ENCODE results near the gene SPECC1L.
"Not testable (repeated sequence)": the region's sequence is repeated elsewhere in the genome, so short reads cannot be mapped to it uniquely, and the experiment has no call there.

Gene SPECC1L

DNA sequence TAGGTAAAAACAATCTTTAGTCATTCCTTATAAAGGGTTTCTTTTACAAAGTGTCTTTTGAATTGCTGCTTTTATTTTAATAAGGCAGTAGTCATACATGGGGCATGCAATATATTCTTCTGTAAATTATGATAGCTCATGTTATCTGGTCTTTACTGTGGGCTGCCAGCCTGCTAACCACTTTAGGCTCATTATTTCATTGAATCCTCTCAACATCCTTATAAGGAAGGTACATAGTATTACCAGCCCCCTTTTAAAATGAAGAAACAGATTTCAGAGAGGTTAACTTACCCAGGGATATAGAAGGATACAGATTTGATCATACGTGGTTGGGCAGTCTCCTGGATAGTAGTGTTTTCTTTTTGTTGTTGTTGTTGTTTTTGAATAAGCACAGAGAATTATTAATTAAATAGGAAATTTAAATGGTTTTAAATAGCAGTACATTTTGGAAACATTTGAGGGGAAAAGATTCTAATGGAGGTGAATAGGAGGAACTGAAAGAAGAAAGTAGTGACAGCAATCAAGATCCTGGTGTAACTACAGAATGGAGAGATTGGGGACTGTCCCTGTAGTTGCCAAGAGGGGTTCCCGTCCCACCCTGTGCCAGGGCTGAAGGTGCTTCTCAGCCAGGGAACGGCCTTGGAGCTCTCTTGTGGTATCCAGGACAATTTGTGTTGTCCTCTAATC is 21.0 kb downstream of the SPECC1L start:
- H3K4me3 ChIP-seq (ENCODE audit: insufficient read depth, low read length, poor library complexity, severe bottlenecking): no peak overlapping the region
- no peak overlapping the region for H3K9ac ChIP-seq (ENCODE audit: low read length)

DNA sequence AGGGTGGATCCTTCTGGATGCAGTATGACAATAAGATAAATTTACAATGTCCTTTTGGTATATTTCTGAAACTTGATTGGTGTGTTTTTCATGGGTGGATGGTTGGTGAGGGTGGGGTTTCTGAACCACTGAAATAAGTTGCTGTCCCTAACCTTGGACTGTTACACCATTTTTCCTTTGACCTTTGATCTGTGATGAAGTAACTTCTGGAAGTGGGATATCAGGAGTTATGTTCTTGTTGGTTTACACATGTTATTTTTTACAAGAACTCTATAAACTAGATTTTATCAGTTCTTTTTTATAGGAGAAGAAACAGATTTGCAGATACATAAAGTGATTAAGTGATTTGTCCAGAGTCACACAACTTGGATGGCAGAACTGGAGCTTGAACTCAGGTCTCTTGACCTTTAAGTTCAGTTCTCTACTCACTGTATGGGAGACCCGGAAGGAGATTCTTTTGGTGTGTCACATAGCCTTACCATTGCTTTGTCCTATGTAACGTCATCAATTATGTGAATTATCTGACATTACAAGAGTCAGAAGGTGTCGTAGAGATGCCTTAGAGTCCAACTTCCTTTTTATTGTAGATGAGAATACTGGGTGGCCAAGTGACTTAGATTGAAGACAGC is 21.7 kb downstream of the SPECC1L start:
- H3K9ac ChIP-seq (ENCODE audit: low read length); H3K4me2 ChIP-seq (ENCODE audit: low read depth, low read length, poor library complexity, severe bottlenecking); H3K9me3 ChIP-seq (ENCODE audit: insufficient read depth, low read length); H4K20me1 ChIP-seq (ENCODE audit: low read depth, low read length); H3F3A ChIP-seq (ENCODE audit: insufficient read depth); H3K36me3 ChIP-seq (ENCODE audit: low read length); H3K27me3 ChIP-seq (ENCODE audit: low read length); H3K4me3 ChIP-seq (ENCODE audit: insufficient read depth, low read length, poor library complexity, severe bottlenecking); H3K9me2 ChIP-seq (replicated peaks; ENCODE audit: insufficient read depth, low read length); H3K27ac ChIP-seq (ENCODE audit: low read depth, low read length); H2AFZ ChIP-seq (ENCODE audit: low read depth, low read length, severe bottlenecking): not testable (repeated sequence)
- peaks cover 65% of the 10 kb centered on the region for H3K79me2 ChIP-seq (ENCODE audit: insufficient read depth, low read length)

More for the DNA sequence above, 21.0 kb downstream of the SPECC1L start:
- Histone ChIP-seq H4K20me1 (ENCODE audit: low read depth, low read length) (peaks cover 10% of the 10 kb centered on the region; the same call in 1 of the 2 replicates), H3K9me2 (replicated peaks; ENCODE audit: insufficient read depth, low read length) (no peaks in the 10 kb centered on the region), H3K36me3 (ENCODE audit: low read length) (no peaks in the 10 kb centered on the region), H3F3A (ENCODE audit: insufficient read depth) (no peaks in the 10 kb centered on the region), H3K27ac (ENCODE audit: low read depth, low read length) (no peak overlapping the region), H3K27me3 (ENCODE audit: low read length) (no peaks in the 10 kb centered on the region), H2AFZ (ENCODE audit: low read depth, low read length, severe bottlenecking) (no peak overlapping the region), H3K79me2 (ENCODE audit: insufficient read depth, low read length) (peaks cover 69% of the 10 kb centered on the region), H3K4me2 (ENCODE audit: low read depth, low read length, poor library complexity, severe bottlenecking) (no peak overlapping the region), H3K9me3 (ENCODE audit: insufficient read depth, low read length) (no peaks in the 10 kb centered on the region)
- no peak for TF ChIP-seq EZH2phosphoT487 (conservative IDR thresholded peaks at IDR 0.05; ENCODE audit: low read length)
- TF ChIP-seq CTCF (IDR thresholded peaks at IDR 0.05; ENCODE audit: insufficient read depth, low read length, poor library complexity, severe bottlenecking): no peak

DNA sequence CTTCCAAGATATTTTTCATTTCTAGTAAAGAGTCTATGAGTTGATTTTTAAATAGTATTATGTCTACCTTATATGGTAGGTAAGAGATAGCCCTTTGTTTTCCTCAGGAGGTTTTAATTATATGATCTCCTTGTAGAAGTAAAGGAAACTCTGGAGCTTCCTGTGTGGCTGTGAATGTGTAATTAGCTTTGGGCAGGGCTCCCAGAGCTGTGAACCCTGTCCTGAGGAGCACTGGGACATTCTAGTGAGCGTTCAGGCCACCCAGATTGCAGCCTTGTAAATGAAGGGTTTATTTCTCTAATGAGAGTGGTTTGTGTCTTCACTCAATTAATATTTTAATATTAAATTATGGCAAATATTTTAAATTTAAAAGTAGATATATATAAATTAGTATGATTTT is 24.3 kb downstream of the SPECC1L start:
- H3K9me2 ChIP-seq (replicated peaks; ENCODE audit: insufficient read depth, low read length); H3K27ac ChIP-seq (ENCODE audit: low read depth, low read length); H3K4me3 ChIP-seq (ENCODE audit: insufficient read depth, low read length, poor library complexity, severe bottlenecking); H2AFZ ChIP-seq (ENCODE audit: low read depth, low read length, severe bottlenecking); H3K27me3 ChIP-seq (ENCODE audit: low read length); H3K9me3 ChIP-seq (ENCODE audit: insufficient read depth, low read length); H3K9ac ChIP-seq (ENCODE audit: low read length); H3K36me3 ChIP-seq (ENCODE audit: low read length); H4K20me1 ChIP-seq (ENCODE audit: low read depth, low read length); H3F3A ChIP-seq (ENCODE audit: insufficient read depth); H3K4me2 ChIP-seq (ENCODE audit: low read depth, low read length, poor library complexity, severe bottlenecking): not testable (repeated sequence)
- peaks cover 63% of the 10 kb centered on the region for H3K79me2 ChIP-seq (ENCODE audit: insufficient read depth, low read length)

DNA sequence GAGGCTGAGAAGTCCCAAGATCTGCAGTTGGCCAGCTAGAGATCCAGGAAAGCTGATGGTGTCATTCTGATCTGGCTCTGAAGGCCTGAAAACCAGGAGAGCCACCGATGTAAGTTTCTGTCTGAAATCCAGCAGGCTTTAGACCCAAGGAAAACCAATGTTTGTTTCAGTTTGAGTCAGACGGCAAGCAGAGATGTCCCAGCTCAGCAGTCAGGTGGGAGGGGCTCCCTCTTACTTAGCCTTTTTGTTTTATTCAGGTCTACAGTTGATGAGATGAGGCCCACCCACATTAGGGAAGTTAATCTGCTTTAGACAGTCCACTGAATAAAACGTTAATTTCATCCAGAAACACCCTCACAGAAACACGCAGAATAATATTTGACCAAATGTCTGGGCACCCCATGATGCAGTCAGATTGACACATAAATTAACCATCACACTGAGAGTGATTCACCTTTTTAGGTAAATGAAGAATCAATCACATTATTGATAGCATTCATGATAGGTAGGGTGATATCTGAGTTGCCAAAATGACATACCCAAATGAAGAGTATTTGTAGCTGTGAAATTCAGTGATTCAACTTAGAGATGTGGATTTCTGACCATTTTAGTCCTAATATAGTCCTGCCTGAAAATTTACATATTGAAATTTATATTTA is 28.0 kb downstream of the SPECC1L start:
- not testable (repeated sequence) for H4K20me1 ChIP-seq (ENCODE audit: low read depth, low read length); H2AFZ ChIP-seq (ENCODE audit: low read depth, low read length, severe bottlenecking)
- H3K79me2 ChIP-seq (ENCODE audit: insufficient read depth, low read length): peaks cover 35% of the 10 kb centered on the region

GRCh38 chr22:24300522-24300921 is 29.9 kb downstream of the SPECC1L start:
- H3K79me2 ChIP-seq (ENCODE audit: insufficient read depth, low read length): peaks cover 36% of the 10 kb centered on the region
- H4K20me1 ChIP-seq (ENCODE audit: low read depth, low read length); H3K27ac ChIP-seq (ENCODE audit: low read depth, low read length); H3K27me3 ChIP-seq (ENCODE audit: low read length); H3K36me3 ChIP-seq (ENCODE audit: low read length); H3F3A ChIP-seq (ENCODE audit: insufficient read depth); H3K4me2 ChIP-seq (ENCODE audit: low read depth, low read length, poor library complexity, severe bottlenecking); H2AFZ ChIP-seq (ENCODE audit: low read depth, low read length, severe bottlenecking); H3K9me2 ChIP-seq (replicated peaks; ENCODE audit: insufficient read depth, low read length); H3K9me3 ChIP-seq (ENCODE audit: insufficient read depth, low read length); H3K4me3 ChIP-seq (ENCODE audit: insufficient read depth, low read length, poor library complexity, severe bottlenecking); H3K9ac ChIP-seq (ENCODE audit: low read length): not testable (repeated sequence)

More for the DNA sequence above, 28.0 kb downstream of the SPECC1L start:
- H3F3A ChIP-seq (ENCODE audit: insufficient read depth); H3K9ac ChIP-seq (ENCODE audit: low read length); H3K9me2 ChIP-seq (replicated peaks; ENCODE audit: insufficient read depth, low read length); H3K27me3 ChIP-seq (ENCODE audit: low read length); H3K27ac ChIP-seq (ENCODE audit: low read depth, low read length); H3K4me3 ChIP-seq (ENCODE audit: insufficient read depth, low read length, poor library complexity, severe bottlenecking); H3K36me3 ChIP-seq (ENCODE audit: low read length); H3K9me3 ChIP-seq (ENCODE audit: insufficient read depth, low read length); H3K4me2 ChIP-seq (ENCODE audit: low read depth, low read length, poor library complexity, severe bottlenecking): not testable (repeated sequence)

All from SU-DHL-6 (cell line).